Muscle of leg (tissue), 11 donors: ENCODE measurements around the gene METAP2. TPM values are rescaled to one million over a fixed set of nuclear protein-coding genes. Genes with fewer than 3 reads are reported as not detected.

Source experiments
- DNase-seq: peaks from one replicate; pipeline ENCODE4 v3.0.0; 2013
- H3K27ac ChIP-seq: one replicate; pipeline ENCODE4 v1.5.1; 2013; ENCODE audit warnings: mild to moderate bottlenecking, low read length, control low read depth
- H3K27me3 ChIP-seq: one replicate; pipeline ENCODE4 v1.6.1; 2013; ENCODE audit warnings: low read length; ENCODE audit not compliant: control insufficient read depth, insufficient read depth
- H3K36me3 ChIP-seq: one replicate; pipeline ENCODE4 v1.6.1; 2013; ENCODE audit warnings: low read length; ENCODE audit not compliant: control insufficient read depth, insufficient read depth
- H3K4me1 ChIP-seq: one replicate; pipeline ENCODE4 v1.6.1; 2013; ENCODE audit warnings: low read length; ENCODE audit not compliant: control insufficient read depth, insufficient read depth
- H3K4me3 ChIP-seq: one replicate; pipeline ENCODE4 v1.5.1; 2013; ENCODE audit warnings: low read length, control low read depth
- H3K9me3 ChIP-seq: replicated peaks from 2 replicates; pipeline ENCODE4 v1.6.1; 2013; ENCODE audit warnings: low read depth, low read length; ENCODE audit not compliant: control insufficient read depth
- WGBS: methylation state at CpG from one replicate; pipeline ENCODE4 v1.1.5; 2013; ENCODE audit warnings: missing lambda C conversion rate; ENCODE audit not compliant: insufficient coverage; 5-methylcytosine and 5-hydroxymethylcytosine counted together
- polyA plus RNA-seq, 8 donors: library from polyadenylated mRNA; unstranded; fragments of 120-200 nt; gene quantifications; one replicate each; pipeline versions ENCODE4 v1.2.1 to v1.2.3, GENCODE V29; 2013; ENCODE audit warnings: inconsistent platforms in 1 of 8, low replicate concordance in 1 of 8; ENCODE audit not compliant: insufficient read length in 8 of 8, insufficient read depth in 1 of 8
- total RNA-seq: library from RNA; stranded (reverse); fragments of 120-200 nt; gene quantifications from one replicate; pipeline ENCODE4 v1.2.4, GENCODE V29; 2013

METAP2 gene
- total and polyA plus RNA-seq, 9 donors = 81.0 to 144 (median 114) TPM

- peaks cover 7% of the 10 kb centered on the region for H3K9me3 ChIP-seq
- H3K27ac ChIP-seq = no peak overlapping the region
- WGBS = no CpG with 5 or more reads among the region's 8 CpGs
- no peak for DNase-seq
- H3K36me3 ChIP-seq = no peaks in the 10 kb centered on the region
- H3K27me3 ChIP-seq = peaks cover 26% of the 10 kb centered on the region
- H3K4me3 ChIP-seq = no peak overlapping the region
- H3K4me1 ChIP-seq = peaks cover 3% of the 10 kb centered on the region
Measured at GRCh38 chr12:95545731-95546490, 72.0 kb downstream of the METAP2 start.

DNA sequence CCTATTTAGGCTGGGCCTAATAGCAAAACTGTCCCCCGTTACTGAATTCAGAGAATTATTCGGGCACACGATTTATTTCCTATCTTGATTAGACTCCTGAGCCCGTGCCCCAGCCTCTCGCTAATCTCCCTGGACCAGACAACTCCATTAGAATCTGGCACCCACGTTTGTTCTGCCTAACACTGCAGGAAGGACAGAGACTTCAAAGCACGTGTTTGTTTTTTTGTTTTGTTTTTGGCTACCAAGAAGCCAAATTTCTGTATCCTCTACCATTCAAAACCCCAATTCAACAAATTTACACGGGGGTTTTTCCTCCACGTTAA, 72.5 kb downstream of the METAP2 start:
- H3K27me3 ChIP-seq = peaks cover 30% of the 10 kb centered on the region
- H3K36me3 ChIP-seq = no peaks in the 10 kb centered on the region
- H3K4me3 ChIP-seq = no peak overlapping the region
- peaks cover 7% of the 10 kb centered on the region for H3K9me3 ChIP-seq
- no peak overlapping the region for H3K27ac ChIP-seq
- 49% methylated on average over 5 of the region's 9 CpGs for WGBS
- DNase-seq = no peak
- H3K4me1 ChIP-seq = peaks cover 3% of the 10 kb centered on the region

DNA sequence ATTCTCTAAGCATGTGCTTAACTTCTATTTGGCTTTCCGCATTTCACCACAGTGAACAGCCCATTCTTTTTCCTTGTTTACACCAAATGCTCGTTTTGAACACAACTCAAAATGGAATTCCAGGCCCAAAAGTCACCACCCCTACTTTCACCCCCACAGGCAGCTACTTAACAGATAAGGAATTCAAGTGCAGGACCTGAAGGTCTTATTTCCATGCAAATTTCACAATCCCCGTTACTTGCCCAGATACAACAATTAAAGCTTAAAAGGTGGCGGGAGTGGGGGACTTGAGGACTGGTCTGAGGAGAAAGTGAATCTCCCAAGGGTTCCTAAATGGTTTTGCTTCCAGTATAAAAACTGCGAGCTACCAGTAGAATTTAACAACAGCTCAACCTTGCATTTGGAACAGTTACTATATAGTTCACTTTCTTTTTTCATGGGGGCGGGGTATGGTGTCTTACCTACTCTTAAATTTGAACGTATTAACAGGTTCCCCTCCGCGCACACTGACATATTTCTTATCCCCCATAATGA, 73.6 kb downstream of the METAP2 start:
- 15% methylated on average over 6 of the region's 9 CpGs for WGBS
- Histone ChIP-seq H3K4me1 (peaks cover 3% of the 10 kb centered on the region), H3K4me3 (peak overlapping the region; percentile 57), H3K9me3 (peaks cover 7% of the 10 kb centered on the region), H3K27me3 (peaks cover 31% of the 10 kb centered on the region), H3K27ac (no peak overlapping the region), H3K36me3 (no peaks in the 10 kb centered on the region)
- DNase-seq = no peak

- peak; percentile 22 for DNase-seq
Measured at GRCh38 chr12:95548056-95548538, 74.1 kb downstream of the METAP2 start.

GRCh38 chr12:95548539-95549391, 74.8 kb downstream of the METAP2 start:
- peaks cover 7% of the 10 kb centered on the region for H3K9me3 ChIP-seq
- peak overlapping the region; percentile 57 for H3K4me3 ChIP-seq
- H3K4me1 ChIP-seq = peaks cover 3% of the 10 kb centered on the region
- H3K36me3 ChIP-seq = no peaks in the 10 kb centered on the region
- H3K27ac ChIP-seq = no peak overlapping the region
- DNase-seq = peak; percentile 48
- WGBS = 5% methylated on average over 84 of the region's 98 CpGs
- peaks cover 31% of the 10 kb centered on the region for H3K27me3 ChIP-seq

More at GRCh38 chr12:95548056-95548538, 74.1 kb downstream of the METAP2 start:
- H3K27ac ChIP-seq = no peak overlapping the region
- under 1% methylated on average over 49 of the region's 50 CpGs for WGBS
- no peaks in the 10 kb centered on the region for H3K36me3 ChIP-seq
- peaks cover 31% of the 10 kb centered on the region for H3K27me3 ChIP-seq
- H3K4me3 ChIP-seq = peak overlapping the region; percentile 57
- H3K9me3 ChIP-seq = peaks cover 7% of the 10 kb centered on the region
- H3K4me1 ChIP-seq = peaks cover 3% of the 10 kb centered on the region

- Histone ChIP-seq H3K9me3 (peaks cover 7% of the 10 kb centered on the region), H3K27me3 (peaks cover 31% of the 10 kb centered on the region), H3K4me3 (peak overlapping the region; percentile 44), H3K27ac (no peak overlapping the region), H3K36me3 (no peaks in the 10 kb centered on the region), H3K4me1 (peaks cover 3% of the 10 kb centered on the region)
- no peak for DNase-seq
- 72% methylated on average over 9 of the region's 12 CpGs for WGBS
Measured at GRCh38 chr12:95549392-95550084, 75.6 kb downstream of the METAP2 start.

DNA sequence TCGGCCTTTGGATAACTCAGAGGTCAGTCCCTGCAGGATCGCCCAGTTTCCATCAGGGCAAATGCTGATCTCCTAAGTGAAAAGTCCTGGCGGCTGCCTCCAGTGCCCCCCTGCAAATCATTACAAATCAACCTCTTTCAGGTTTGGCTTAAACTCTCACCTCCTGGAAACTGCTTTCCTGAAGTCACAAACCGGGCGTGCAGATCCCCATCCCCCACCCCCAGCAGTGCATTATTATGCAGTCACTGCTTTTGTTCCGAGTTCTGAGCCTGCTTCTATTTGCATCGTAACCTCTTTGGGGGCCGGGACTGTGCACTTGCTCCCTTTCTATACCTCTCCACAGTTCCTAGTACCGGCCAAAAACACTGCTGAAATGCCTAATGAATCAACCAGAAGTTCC, 77.4 kb downstream of the METAP2 start, which contains the start of gene USP44:
TSS of gene USP44 (minus strand) at position 172 of the 400 bp plus-strand sequence. CDS start 17,220 bp downstream, outside the sequence.
- peaks cover 3% of the 10 kb centered on the region for H3K4me1 ChIP-seq
- no peak within 1 kb of the TSS for H3K27ac ChIP-seq
- H3K4me3 ChIP-seq = no peak within 1 kb of the TSS
- no peak for DNase-seq
- no peaks in the 10 kb centered on the region for H3K36me3 ChIP-seq
- peaks cover 7% of the 10 kb centered on the region for H3K9me3 ChIP-seq
- H3K27me3 ChIP-seq = peaks cover 31% of the 10 kb centered on the region
- 22% methylated on average over 8 of the region's 9 CpGs for WGBS

DNA sequence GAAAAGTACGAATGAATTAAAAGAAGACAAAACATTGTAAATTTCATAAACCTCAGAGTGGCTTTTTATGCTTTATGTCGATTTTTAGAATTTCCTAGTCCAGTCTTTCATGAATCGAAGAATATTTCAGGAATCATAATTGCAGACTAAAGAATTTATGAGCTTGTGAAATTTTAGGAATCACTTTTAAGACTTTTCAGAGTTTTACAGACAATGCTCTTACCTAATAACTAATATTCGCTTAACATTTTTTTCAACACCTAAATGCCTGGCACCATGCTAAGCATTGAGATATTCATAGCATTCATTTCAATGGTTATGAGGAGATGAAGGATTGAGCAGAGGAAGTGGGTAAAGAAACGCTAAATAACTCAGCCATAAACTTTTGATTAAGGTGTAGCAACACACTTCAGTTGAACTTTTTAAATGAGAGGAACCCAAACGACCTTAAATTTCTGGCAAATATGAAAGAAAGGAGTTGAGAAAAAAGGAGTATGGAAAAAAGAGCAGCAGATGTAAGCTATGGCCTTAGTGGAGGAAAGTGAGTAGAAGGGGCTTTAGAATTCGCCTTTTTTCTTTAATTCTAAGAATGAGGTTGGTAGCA, 78.1 kb downstream of the METAP2 start:
- H3K27ac ChIP-seq = no peak overlapping the region
- H3K27me3 ChIP-seq = peaks cover 28% of the 10 kb centered on the region
- 64% methylated on average over 2 of the region's 7 CpGs for WGBS
- H3K9me3 ChIP-seq = peaks cover 7% of the 10 kb centered on the region
- no peak for DNase-seq
- no peaks in the 10 kb centered on the region for H3K36me3 ChIP-seq
- peaks cover 3% of the 10 kb centered on the region for H3K4me1 ChIP-seq
- no peak overlapping the region for H3K4me3 ChIP-seq

- Histone ChIP-seq H3K36me3 (no peaks in the 10 kb centered on the region), H3K9me3 (peaks cover 7% of the 10 kb centered on the region), H3K4me1 (no peaks in the 10 kb centered on the region), H3K27me3 (peaks cover 19% of the 10 kb centered on the region), H3K27ac (no peak overlapping the region), H3K4me3 (no peak overlapping the region)
- no CpG with 5 or more reads among the region's 5 CpGs for WGBS
- no peak for DNase-seq
Measured at GRCh38 chr12:95553197-95553943, 79.4 kb downstream of the METAP2 start.
